ENCODE data around the gene VARS2. TPM values are rescaled to one million over a fixed set of nuclear protein-coding genes. Genes with fewer than 3 reads are reported as not detected.

Gene VARS2
- total RNA-seq, 1 experiment from 2014 or later, result 39.8 TPM

GRCh38 chr6:30882759-30883684 is 31.0 kb upstream of the VARS2 start:
- no peak overlapping the region for H2AFZ ChIP-seq (ENCODE audit: low read depth, low read length, poor library complexity, severe bottlenecking)
- TSS peak; percentile 80 for BruUV-seq (replicated peaks)
- CTCF ChIA-PET, result interaction anchor here (0.8 to 3.1 kb wide), 11 partner anchors 23 to 204 kb away, joined by 3 to 16 read pairs (median 3); partner anchors contain the start of gene VARS2
- DNase-seq (ENCODE audit: low read depth, low spot score) (peak; percentile 54), ATAC-seq (peak; percentile 54)
- peak overlapping the region; percentile 83 to 87 for H3K4me3 ChIP-seq (replicated peaks in 1 of 2; ENCODE audit: low read depth in 1 of 2, low read length in 2 of 2)
- H3K27ac ChIP-seq (ENCODE audit: low read depth, low read length), result peak overlapping the region; percentile 99
- H3K79me2 ChIP-seq (ENCODE audit: insufficient read depth, low read length), result peaks cover 51% of the 10 kb centered on the region
- no peak for TF ChIP-seq EZH2phosphoT487 (IDR thresholded peaks at IDR 0.05; ENCODE audit: borderline replicate concordance)
- peak; percentile 61 for TF ChIP-seq ZFX (IDR thresholded peaks at IDR 0.05)
- peak; percentile 67 for TF ChIP-seq POLR2AphosphoS5 (IDR thresholded peaks at IDR 0.05; ENCODE audit: low read depth, low read length)
- POLR2A ChIA-PET, result interaction anchor here (0.6 to 2.2 kb wide), 10 partner anchors 43 to 268 kb away, joined by 3 to 9 read pairs (median 5); no protein-coding TSS in a partner anchor
- no peaks in the 10 kb centered on the region for H3K9me3 ChIP-seq (ENCODE audit: control insufficient read depth in 1 of 2, insufficient read depth in 1 of 2, low read depth in 1 of 2, low read length in 2 of 2)
- RAD21 ChIA-PET (ENCODE audit: low non-redundant PET in 1 of 2, low total read pairs in 2 of 2, uncharacterized antibody in 2 of 2, unreplicated experiment in 2 of 2), result interaction anchor here (0.5 to 1.4 kb wide), 6 partner anchors 17 to 155 kb away, joined by 3 to 9 read pairs (median 3); partner anchors contain the start of genes GTF2H4 (in 1 of the 2) and VARS2 (in 1 of the 2)
- H3K4me2 ChIP-seq (ENCODE audit: low read length), result peak overlapping the region; percentile 99
- no peaks in the 10 kb centered on the region for H3K27me3 ChIP-seq (ENCODE audit: insufficient read depth, low read length)
- no peaks in the 10 kb centered on the region for H4K20me1 ChIP-seq (ENCODE audit: insufficient read depth)
- no peaks in the 10 kb centered on the region for H3K36me3 ChIP-seq (ENCODE audit: control insufficient read depth in 1 of 2, insufficient read depth in 2 of 2, low read length in 2 of 2)
- no peaks in the 10 kb centered on the region for H3K9me2 ChIP-seq (ENCODE audit: insufficient read depth)
- peak overlapping the region; percentile 92 for H3K9ac ChIP-seq (ENCODE audit: low read length)
- intact Hi-C loops (cut with micrococcal nuclease), result no loop called here
- peaks cover 47 to 65% of the 10 kb centered on the region in 2 experiments for H3K4me1 ChIP-seq (ENCODE audit: control insufficient read depth in 1 of 2, insufficient read depth in 2 of 2, low read length in 2 of 2)

GRCh38 chr6:30883685-30884520 is 30.1 kb upstream of the VARS2 start, which contains the start of gene DDR1:
DDR1 (plus strand) TSS chr6:30884519; CDS start chr6:30888730, 4,211 bp downstream.
- intact Hi-C loops (cut with micrococcal nuclease), result loop anchor here (2.0 kb wide), 1 partner anchor 25 kb away; the partner anchor contains the start of gene GTF2H4
- Histone ChIP-seq H3K9me2 (ENCODE audit: insufficient read depth) (no peaks in the 10 kb centered on the region), H2AFZ (ENCODE audit: low read depth, low read length, poor library complexity, severe bottlenecking) (no peak within 1 kb of the TSS), H3K9me3 (ENCODE audit: control insufficient read depth in 1 of 2, insufficient read depth in 1 of 2, low read depth in 1 of 2, low read length in 2 of 2) (no peaks in the 10 kb centered on the region), H3K4me2 (ENCODE audit: low read length) (peak within 1 kb of the TSS; percentile 99), H3K36me3 (ENCODE audit: control insufficient read depth in 1 of 2, insufficient read depth in 2 of 2, low read length in 2 of 2) (peaks cover under 1 to 4% of the 10 kb centered on the region in 2 experiments; a peak in 2 of 4 replicates), H4K20me1 (ENCODE audit: insufficient read depth) (no peaks in the 10 kb centered on the region), H3K9ac (ENCODE audit: low read length) (peak within 1 kb of the TSS; percentile 92), H3K27ac (ENCODE audit: low read depth, low read length) (peak within 1 kb of the TSS; percentile 99), H3K4me1 (ENCODE audit: control insufficient read depth in 1 of 2, insufficient read depth in 2 of 2, low read length in 2 of 2) (peaks cover 50 to 65% of the 10 kb centered on the region in 2 experiments), H3K79me2 (ENCODE audit: insufficient read depth, low read length) (peaks cover 59% of the 10 kb centered on the region), H3K27me3 (ENCODE audit: insufficient read depth, low read length) (no peaks in the 10 kb centered on the region), H3K4me3 (replicated peaks in 1 of 2; ENCODE audit: low read depth in 1 of 2, low read length in 2 of 2) (peak within 1 kb of the TSS; percentile 83 to 87)
- POLR2A ChIA-PET, result interaction anchor here (0.6 to 2.2 kb wide), 11 partner anchors 8 to 527 kb away, joined by 3 to 9 read pairs (median 4); partner anchors contain the start of gene VARS2
- DNase-seq (ENCODE audit: low read depth, low spot score), result no peak
- TF ChIP-seq ZFX (IDR thresholded peaks at IDR 0.05), result 0 out of 2 replicates have a peak, but pooled peaks have one; percentile 36
- TF ChIP-seq ZNF274 (IDR thresholded peaks at IDR 0.05; ENCODE audit: low read depth, low read length), result no peak
- TF ChIP-seq ZBTB33 (IDR thresholded peaks at IDR 0.05; ENCODE audit: extremely low read depth, insufficient replicate concordance, low read length), result peak; percentile 18
- RAD21 ChIA-PET (ENCODE audit: low non-redundant PET in 1 of 2, low total read pairs in 2 of 2, uncharacterized antibody in 2 of 2, unreplicated experiment in 2 of 2), result interaction anchor here (0.5 to 1.4 kb wide), 3 partner anchors 24 to 155 kb away, joined by 3 to 9 read pairs (median 3); partner anchors contain the start of gene GTF2H4 (in 1 of the 2)
- peak; percentile 30 for ATAC-seq
- no TSS peak for BruUV-seq (replicated peaks)
- CTCF ChIA-PET, result interaction anchor here (0.6 to 1.7 kb wide), 5 partner anchors 22 to 402 kb away, joined by 3 to 10 read pairs (median 5); partner anchors contain the start of gene VARS2
